Globus pallidus (tissue), 1 donor: ENCODE data around the gene ABLIM2.

Source experiments
- DNase-seq: peaks from one replicate; pipeline ENCODE4 v3.0.0-alpha.2; 2015; ENCODE audit warnings: low spot score

The ABLIM2 gene

DNA sequence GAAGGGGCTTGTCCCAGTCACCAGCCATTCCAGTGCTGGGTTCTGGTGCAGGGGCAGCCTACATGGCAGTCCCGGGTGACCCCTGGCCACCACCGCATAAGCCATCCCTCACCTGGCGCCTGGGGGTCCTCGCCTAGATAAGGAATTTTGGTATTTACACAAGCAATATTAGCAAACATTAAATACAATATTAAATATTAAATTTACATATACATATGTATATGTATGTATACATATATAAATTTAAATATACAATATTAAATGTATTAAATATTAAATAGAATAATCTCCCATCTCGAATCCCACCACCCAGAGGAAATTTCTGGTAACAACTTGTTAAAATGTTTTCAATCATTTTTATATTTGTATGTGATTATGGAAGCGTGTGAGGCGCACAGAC, 114.4 kb downstream of the ABLIM2 start:
- no peak for DNase-seq

DNA sequence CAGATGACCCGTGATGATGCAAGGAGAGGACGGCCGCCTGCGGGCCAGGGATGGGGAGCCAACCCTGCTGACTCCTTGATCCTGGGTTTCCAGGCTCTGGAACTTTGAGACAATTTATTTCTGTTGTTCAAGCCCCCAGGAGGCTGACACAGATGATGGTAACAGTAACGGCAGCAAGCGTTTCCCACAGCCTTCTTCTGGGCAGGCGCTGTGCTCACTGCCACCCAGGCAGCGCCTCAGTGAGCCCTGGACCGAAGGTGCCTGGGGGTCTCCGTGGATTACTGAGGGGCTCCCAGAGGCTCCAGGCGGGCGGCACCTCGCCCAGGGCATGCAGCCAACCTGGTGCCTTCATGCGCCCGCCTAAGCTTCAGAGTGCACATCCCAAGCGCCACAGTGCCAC, 115.0 kb downstream of the ABLIM2 start:
- DNase-seq, result no peak

DNA sequence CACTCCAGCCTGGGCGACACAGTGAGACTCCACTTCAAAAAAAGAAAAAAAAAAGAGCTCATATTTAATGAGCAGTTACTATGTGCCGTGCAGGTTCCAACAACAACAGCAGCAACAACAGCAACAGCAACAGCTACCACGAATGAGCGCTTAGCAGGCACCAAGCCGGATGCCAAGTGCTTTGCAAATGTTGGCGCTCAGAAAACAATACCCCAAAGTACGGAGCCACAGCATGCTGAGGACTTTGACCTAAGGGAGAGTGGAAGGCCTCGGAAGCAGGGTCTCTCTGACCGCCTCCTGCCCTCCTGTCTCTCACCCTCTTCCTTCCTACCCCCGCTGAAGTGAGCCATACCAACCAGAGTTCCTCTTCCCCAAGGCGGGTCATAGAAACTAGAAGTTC, 116.7 kb downstream of the ABLIM2 start:
- no peak for DNase-seq

DNA sequence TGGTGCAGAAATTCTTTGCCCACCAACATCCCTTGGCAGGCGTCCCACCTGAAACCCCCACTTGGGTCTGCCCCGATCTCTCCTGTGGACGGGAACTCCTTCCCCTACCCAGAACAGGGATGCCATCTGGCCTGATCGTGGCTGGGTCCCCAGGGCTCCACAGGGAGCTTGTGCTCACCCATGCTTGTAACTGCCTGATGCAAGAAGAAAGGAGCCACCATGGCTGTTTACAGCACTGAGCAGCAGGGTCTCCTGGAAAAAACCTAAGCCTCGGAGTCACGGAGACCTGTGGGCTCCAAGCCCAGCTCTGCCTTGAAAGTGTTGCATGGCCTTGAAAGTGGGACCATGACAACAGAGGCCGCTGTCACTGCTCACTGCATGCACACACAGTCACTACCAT, 117.4 kb downstream of the ABLIM2 start:
- DNase-seq, result no peak

DNA sequence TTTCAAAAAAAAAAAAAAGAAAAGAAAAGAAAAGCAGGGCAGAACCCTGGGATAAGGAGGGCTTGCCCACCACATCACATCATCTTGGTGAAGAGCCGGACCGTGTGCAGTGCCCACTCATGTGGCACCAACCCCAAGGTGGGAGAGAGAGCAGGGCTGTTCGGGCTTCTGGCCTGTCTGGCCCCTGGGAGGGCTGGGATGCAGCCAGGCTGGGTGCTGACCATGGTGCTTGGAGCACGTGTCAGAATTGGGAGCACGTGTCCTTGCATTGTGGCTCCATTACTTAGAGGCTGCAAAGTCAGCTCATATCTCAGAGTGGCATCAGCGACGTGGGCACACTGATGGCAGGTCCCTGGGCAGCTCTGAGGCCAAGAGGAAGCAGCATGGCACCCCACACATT, 118.0 kb downstream of the ABLIM2 start:
- no peak for DNase-seq

DNA sequence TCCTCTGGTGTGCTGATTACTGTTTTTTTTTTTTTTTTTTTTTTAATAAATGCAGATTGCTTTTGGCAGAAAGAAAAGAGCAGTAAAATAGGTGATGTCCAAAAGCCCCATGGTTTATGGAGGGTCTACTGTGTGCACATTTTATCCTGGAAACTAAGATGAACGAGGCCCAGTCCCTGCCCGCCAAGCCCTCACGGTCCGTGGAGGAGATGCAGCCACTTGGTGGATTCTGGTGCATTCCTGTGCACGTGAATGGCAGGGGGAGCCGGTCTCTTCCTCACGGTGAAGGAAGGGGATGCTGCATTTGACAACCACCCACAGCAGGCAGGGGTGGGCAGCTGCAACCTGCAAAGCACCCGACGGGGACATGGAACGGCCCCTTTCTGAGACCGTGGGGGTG, 118.8 kb downstream of the ABLIM2 start:
- no peak for DNase-seq

DNA sequence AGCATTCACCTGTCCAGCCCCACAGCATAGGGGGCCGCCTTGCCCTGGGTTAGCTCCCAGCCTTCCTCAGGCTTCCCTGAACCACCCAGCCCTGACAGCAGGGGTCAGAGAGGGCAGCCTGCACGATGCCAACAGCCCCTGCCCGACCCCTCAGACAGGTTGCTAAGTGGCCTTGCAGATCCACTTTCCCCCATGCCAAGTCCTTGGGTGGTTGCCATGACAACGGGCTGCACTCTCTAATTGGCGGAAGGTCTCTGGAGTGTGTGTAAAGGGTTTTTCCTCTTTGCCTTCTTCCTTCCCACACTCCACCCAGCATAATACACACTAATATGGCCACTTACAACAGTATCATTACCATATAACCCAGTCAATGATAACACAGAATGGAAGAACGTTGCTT, 119.3 kb downstream of the ABLIM2 start:
- DNase-seq, result no peak

DNA sequence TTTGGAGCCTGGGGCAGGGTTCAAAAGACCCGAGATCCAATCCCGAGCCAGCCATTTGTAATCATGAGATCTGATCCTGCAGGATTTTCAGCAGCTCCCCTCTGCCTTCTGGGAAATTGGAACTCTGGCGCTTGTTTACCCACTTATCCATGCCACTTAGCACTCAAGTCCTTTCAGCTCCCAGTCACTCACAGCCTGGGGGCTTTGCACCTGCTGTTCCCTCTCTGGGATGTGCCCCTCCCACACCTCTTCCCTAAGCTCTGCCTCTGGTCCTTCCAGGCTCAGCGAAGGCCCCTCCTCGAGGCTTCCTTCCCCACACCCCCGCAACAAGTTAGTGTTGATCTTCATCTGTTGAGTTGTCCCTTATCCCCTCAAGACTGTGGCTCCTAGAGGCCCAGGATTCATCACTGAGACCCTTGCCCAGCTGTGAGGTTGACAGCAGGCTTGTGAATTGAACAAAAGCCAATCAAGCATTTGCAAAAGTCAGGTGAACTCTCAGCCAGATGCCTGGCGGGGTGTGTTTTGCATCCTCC, 119.8 kb downstream of the ABLIM2 start:
- no peak for DNase-seq

DNA sequence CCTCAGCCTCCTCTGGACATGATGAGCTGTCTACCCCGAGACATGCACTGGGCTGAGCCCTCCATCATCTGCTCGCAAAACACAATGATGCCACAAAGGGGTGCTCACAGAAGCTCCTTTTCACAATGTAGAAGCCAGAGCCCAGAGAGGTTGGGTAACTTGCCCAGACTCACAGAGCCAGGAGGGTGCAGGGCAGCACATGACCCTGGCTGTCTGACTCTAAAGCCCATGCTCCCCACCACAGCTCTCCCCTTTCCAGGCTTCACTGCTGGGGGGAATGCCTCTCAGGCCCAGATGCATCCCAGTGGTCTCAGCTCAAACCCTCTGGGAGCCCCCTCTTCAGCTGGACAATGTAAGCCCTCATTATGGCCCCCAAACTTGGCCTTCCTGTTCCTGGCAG, 120.5 kb downstream of the ABLIM2 start:
- DNase-seq, result no peak

DNA sequence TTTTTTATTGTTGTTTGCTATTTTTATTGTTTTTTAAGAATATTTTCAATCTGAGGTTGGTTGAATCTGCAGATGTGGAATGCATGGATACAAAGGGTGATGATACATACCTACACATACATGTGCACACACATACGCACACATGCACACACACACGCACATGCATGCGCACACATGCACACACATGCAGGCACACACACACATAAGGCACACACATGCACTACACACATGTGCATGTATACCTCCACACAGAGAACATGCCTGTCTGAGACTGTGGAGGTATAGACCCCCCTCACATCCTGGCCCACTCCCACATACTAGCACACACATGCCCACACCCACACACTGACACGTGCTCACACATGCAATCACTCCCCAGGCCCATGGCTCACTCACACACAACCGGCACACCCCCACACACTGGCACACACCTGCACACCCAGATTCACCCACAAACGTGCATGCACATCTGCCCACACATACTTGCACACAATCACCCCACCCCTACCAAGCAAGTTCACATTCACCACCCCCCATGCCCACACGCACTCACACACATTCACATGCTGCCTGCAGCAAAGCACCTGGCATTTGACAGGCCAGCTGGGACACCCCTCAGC, 121.4 kb downstream of the ABLIM2 start:
- DNase-seq, result no peak

DNA sequence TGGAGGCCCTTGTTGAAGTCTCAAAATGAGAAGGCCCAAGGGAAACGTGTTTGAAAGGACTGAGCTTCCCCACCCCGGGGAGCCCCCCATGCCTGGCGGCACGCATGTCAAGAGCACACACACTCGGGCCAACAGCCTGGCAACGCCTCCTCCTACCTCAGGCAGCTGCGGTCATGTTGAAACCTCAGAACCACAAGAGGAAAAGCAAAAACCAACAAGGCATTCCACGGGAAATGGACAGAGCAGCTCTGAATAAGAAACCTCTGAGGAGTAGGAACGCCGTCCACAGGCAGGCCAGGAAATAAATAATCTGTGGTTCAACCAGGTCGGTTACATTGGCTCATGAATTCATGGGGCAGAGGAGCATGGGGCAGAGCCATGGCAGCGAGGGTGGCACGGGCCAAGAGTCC, 123.2 kb downstream of the ABLIM2 start:
- DNase-seq, result no peak

DNA sequence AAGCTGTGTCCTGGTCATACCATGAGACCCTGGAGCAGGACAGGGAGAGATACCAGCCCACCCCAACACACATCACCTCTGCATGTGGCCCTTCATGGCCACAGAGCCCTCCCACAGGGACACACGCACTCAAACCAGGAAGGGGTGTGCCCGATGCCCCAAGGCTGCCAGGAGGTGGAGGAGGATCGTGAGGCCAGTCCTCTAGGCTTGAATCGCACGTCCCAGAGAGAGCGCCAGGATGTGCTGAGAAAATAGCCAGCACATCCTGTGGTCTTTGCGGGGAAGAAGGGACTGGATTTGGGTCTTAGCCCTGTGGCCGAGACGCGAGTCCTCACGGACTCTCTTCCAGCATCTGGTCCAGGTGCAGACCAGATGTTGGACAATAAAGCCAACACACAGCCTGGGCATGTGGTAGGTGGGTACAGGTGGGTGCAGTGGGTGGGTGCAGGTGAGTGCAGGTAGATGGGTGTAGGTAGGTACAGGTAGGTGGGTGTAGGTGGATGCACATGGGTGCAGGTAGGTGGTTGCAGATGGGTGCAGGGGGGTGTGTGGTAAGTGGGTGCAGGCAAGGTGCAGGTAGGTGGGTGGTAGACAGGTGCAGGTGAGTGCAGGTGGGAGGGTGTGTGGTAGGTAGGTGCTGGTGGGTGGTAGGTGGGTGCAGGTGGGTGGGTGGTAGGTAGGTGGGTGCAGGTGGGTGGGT, 124.6 kb downstream of the ABLIM2 start:
- no peak for DNase-seq

DNA sequence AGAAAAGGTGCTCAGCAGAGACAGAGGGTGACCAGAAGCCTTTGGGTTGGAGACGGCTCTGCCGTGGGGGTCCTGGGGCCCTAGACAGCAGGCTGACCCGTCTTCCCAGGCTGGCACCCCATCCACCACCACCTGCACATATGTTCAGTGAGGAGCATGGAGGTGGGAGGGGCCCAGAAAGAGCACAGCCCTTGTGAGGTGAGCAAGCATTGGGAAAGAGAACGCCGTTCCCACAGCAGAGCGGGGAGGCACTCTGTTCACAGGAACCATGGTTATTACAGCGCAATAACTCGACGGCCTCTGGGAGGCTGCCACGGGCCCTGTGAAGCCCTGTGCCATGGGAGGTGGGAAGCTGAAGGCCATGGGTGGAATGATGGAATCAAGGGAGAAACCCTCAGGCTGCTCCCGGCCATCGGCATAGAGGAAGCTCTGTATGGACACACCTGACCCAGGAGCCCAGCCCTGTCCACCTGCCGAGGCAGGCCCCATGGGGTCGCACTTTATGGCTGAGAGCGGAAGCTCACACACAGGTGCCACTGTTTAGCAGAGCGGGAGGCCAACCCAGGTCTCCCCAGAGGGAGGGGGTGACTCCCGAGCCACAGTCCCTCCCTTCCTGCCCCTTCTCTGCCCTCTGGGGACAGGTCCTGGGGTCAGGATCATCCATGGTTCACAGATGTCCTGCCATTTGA, 125.4 kb downstream of the ABLIM2 start:
- no peak for DNase-seq

DNA sequence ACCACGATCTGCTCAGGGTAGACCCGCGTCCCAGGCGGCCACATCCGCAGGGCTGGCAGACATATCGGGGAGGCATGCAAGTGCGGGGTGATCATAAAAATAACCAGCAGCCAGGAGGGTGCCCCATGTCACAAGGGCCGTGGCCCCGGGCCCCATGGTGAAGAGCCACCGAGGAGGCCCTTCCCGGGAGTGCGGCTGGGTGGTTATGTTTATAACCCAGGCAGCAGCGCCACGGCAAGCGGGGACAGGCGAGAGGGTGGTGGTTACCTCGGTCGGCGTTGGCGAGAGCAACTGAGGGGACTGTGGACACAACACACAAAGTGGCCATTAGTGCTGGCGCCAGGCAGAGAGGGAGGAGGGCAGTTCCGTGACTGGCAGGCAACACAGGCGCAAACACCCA, 126.2 kb downstream of the ABLIM2 start:
- no peak for DNase-seq

DNA sequence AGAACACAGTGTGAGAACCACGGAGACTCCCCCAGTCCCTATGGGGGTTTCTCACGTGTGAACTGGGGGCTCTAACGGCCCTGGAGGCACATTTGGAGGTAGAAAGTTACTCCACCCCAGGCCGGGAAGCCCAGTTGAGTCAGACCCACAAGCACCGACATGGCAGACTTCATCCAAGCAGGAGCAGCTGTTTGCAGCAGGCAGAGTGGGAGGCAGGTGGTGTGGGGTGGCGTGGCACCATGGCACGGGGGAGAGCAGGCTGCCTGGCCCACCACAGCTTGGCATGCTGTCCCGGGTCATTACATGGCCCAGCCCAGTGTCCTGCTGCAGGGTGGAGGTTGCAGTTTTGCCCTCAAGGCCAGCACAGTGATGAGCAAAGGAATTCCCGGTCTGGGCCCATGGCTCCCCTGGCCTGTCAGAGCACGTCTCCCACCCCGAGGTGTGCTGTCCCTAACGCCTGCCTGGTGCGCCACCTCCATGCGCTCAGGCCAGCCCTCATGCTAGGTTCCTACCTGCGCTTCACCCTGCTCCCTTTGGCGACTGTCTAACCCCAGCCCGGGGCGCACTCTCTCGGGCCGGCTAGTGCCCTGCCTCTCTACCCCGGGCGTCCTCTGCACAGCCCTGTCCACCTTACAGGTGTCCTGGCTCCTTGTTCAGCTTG, 128.4 kb downstream of the ABLIM2 start:
- DNase-seq, result no peak

DNA sequence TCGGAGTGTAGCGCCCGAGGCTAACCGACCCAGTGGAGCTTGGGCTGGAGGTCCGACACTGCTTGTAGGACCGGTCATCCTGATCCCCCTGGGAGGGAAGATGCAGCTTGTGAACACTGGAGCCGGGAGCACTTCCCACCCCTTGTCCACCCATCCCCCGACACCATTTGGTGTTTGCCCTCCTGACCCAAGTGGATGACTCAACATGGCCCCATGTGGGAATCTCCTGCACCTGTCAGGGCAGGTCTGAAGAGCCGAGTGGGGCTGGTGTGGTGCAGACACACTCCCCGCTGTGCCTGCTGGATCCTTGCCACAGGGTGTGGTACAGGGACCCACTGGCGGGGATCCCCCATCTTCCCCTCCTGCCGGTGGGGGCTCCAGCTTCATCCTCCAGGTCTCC, 128.9 kb downstream of the ABLIM2 start:
- no peak for DNase-seq

DNA sequence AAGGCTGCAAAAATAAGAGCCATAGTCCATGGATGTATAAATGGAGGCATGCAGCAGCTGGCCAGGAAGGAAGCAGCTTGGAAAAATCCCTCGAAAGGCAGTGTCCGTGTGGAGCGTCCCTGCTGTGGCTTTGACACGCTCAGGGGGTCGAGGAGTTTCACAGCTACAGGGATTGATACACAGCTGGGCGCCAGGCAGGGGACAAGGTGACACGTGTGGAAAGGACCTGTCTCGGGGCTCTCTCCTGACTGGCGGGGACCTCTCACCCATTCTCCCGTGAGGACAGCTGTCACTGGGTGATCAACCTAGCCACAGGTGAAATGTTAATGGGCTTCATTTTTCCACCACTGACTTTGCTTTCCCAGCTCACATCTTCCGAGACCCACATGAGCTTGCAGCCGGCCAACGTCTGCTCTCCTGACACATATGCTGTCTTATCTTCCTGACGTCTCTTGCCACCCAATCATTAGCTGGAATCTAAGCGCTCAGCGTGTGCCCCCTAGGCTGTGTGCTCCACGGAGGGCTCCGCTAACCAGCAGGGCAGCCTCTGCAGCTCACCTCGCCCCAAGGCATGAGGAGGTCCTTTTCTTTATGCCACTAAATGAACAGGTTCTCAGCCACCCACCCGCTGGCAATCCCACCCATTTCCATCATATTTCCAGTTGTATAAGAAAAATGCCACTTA, 129.6 kb downstream of the ABLIM2 start:
- no peak for DNase-seq

DNA sequence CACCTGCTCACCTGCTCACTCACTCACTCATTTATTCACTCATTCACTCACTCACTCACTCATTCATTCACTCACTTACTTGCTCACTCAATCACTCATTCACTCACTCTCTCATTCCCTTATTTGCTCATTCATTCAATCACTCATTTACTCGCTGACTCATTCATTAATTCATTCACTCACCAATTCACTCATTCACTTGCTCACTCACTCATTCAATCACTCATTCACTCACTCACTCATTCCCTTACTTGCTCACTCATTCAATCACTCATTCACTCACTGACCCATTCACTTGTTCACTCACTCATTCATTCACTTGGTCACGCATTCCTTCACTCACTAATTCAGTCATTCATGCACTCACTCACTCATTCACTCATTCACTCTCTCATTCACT, 130.2 kb downstream of the ABLIM2 start:
- no peak for DNase-seq

DNA sequence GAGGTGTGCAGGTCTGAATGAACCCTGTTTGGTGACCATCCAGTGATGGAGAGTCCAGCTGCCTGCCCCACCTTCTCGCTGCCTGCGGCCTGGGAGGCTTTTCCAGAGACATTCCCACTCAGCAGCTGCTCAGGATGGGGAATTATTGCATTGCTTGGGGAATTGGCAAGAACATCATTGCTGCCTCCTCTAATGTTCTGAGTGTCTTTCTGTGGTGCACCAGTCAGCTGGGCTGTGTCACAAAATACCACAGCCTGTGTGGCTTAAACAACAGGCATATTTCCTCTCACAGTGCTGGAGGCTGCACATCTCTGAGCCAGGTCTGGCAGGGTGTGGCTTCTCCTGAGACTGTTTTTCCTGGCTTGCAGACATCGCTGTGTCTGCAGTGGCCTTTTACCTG, 132.2 kb downstream of the ABLIM2 start:
- no peak for DNase-seq

DNA sequence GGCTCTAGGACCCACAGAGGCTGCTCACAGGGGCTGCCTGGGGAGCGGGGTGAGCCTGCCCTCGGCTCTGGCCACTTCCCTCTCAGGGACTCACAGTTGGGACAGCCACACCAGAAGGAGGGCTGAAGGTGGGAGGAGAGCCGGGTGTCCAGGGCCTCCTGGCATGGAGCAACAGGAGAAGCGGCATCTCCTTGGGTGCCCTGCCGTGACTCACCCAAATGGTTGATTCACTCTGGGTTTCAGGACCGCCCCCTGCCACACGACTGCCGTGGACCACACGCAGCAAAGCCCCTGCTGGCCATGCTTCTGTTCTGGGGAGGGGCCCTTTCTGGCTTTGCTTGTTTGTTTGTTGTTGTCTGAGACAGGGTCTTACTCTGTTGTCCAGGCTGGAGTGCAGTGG, 132.9 kb downstream of the ABLIM2 start:
- DNase-seq, result no peak

DNA sequence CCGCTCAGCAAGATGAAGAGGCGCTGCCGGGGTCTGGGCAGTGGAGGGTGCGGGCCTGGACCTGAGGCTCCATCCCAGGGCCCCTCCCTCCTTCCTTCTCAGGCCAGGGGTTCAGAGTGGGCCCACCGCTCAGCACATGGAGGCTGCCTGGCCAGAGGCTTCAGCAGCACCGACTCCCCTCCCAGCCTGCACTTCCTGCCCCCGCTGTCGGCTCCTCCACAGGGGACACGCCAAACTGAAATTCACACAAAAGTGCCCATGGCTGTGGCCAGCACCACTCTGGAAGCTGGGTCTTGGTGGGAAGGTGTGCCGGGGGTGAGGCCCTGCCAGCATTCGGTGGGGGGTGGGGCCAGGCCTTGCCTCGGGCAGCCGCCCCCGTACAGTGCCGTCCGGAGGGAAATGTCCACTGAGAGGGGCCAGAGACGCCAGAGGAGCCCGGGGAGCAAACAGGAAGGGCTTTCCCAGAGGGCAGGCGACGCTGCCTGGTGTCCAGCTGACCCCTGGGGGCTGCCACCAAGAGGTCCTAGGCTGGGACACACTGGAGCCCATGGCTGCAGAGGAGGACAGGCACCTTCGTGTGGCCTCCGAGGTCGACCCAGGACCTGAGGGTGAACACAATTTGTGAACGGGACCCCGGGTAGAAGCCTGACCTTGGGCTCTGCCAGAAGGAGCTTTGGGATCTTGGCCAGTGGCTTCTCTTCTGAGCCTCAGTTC, 134.4 kb downstream of the ABLIM2 start:
- no peak for DNase-seq

DNA sequence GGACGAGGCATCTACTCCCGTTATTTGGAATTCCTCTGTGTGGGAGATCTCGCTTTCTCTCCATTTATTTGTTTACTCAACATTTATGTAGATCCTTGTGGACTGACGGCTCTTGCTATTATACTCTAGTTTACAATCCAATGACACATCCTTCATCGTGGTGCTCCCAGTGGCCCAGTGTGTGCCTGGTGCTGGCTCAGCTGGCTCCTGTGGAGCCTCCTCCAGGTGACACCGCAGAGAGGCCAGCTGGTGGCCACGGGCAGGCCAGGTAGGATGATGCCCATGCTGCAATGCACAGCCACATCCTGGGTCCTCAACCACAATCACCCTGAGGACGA, 134.9 kb downstream of the ABLIM2 start:
- no peak for DNase-seq
